Ovary (tissue), 3 donors: ENCODE measurements around the gene LEMD2.

Source experiments
- POLR2A ChIP-seq: fragments of 450-650 bp; IDR thresholded peaks from one replicate; pipeline ENCODE4 v1.6.1; 2017; ENCODE audit warnings: antibody characterized with exemption, mild to moderate bottlenecking, moderate library complexity
- TF ChIP-seq, protein P1 (sequence below), 3 donors: fragments of 450-650 bp in 2 of 3; fragments of 200-600 bp in 1 of 3; IDR thresholded peaks; one replicate each; pipeline versions ENCODE4 v1.5.1 to v1.8.0; 2016 to 2022; ENCODE audit warnings: antibody characterized with exemption in 3 of 3, mild to moderate bottlenecking in 1 of 3
- donor health status: DM: no; HTN: no; CAD: no.

GRCh38 chr6:33820784-33821520, 32.0 kb upstream of the LEMD2 start:
- TF ChIP-seq, protein P1, sequence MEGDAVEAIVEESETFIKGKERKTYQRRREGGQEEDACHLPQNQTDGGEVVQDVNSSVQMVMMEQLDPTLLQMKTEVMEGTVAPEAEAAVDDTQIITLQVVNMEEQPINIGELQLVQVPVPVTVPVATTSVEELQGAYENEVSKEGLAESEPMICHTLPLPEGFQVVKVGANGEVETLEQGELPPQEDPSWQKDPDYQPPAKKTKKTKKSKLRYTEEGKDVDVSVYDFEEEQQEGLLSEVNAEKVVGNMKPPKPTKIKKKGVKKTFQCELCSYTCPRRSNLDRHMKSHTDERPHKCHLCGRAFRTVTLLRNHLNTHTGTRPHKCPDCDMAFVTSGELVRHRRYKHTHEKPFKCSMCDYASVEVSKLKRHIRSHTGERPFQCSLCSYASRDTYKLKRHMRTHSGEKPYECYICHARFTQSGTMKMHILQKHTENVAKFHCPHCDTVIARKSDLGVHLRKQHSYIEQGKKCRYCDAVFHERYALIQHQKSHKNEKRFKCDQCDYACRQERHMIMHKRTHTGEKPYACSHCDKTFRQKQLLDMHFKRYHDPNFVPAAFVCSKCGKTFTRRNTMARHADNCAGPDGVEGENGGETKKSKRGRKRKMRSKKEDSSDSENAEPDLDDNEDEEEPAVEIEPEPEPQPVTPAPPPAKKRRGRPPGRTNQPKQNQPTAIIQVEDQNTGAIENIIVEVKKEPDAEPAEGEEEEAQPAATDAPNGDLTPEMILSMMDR (IDR thresholded peaks at IDR 0.05): no peak
- TF ChIP-seq POLR2A: no peak
